ENCODE data around the gene NEURL4.
"Not testable (repeated sequence)": the region's sequence is repeated elsewhere in the genome, so short reads cannot be mapped to it uniquely, and the experiment has no call there.

The NEURL4 gene

DNA sequence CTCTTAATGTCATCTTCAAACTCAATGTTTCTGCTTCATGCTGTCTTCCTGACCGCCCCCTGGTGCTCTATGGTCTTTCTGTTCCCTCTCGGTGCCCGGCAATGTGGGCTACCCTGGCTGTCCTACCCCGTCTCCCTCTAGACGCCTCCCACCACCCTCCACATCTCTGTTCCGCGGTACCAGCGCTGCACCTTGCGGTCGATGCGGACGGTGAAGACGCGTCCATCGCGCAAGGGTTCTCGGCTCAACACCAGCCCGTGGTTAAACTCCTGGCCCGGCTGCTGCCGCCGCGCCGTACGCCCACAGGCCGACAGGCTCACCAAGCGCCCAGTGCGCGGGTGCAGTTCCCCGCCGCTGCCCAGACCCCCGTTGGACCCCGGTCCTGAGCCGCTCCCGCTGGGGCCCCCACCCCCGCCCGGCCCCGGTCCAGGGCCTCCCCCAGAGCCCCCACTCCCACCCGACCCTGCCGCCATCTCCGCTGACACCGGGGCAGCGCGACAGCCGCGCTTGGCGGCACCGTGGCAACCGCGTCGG lies at the start of gene NEURL4:
TSS of gene NEURL4 (minus strand) at position 496 of the 534 bp plus-strand sequence. CDS start at position 473, 23 bp downstream.
- DNase-seq (ENCODE audit: low read depth), result no peak

DNA sequence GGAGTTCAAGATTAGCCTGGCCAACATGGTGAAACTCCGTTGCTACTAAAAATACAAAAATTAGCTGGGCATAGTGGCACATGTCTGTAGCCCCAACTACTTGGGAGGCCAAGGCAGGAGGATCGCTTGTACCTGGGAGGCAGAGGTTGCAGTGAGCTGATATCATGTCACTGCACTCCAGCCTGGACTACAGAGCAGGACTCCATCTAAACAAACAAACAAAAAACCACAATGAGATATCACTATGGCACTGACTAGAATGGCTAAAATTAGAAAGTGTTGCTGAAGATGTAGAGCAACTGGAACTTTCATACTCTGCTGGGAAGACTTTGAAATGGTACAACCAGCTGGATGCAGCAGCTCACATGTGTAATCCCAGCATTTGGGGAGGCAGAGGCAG lies 45.2 kb upstream of the NEURL4 start:
- no peak for DNase-seq (ENCODE audit: low read depth)

DNA sequence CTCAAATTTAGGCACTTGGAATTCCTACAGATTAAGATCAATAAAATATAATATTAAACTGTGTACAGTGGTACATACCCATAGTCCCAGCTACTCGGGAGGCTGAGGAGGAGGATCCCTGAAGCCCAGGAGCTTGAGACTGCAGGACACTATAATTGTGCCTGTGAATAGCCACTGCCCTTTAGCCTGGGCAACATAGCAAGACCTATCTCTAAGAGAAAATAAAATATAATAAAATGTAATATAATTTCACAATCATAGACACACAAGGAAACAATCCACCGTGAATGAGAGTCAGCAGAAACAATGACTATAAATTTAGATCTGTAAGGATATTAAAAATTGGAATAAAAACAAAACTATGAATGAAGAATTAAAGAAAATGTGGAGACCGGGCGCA lies 41.7 kb upstream of the NEURL4 start:
- DNase-seq (ENCODE audit: low read depth), result no peak

DNA sequence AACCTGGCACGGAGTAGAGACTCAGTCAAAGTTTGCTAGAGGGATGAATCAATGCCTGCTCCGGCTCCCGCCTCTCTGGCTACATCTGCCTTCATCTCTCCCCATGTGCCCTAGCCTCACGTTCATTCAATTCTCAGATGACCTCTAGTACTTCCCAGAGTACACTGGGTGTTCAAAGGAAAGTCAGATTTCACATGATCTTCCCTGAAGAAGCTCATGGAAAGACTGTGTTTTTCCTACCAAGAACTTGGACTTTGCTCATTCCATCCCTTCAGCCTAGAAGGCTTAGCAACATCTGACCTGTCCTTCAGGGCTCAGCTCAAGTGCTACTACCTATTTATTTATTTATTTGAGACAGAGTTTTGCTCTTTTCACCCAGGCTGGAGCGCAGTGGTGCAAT lies 40.7 kb upstream of the NEURL4 start:
- no peak for DNase-seq (ENCODE audit: low read depth)

DNA sequence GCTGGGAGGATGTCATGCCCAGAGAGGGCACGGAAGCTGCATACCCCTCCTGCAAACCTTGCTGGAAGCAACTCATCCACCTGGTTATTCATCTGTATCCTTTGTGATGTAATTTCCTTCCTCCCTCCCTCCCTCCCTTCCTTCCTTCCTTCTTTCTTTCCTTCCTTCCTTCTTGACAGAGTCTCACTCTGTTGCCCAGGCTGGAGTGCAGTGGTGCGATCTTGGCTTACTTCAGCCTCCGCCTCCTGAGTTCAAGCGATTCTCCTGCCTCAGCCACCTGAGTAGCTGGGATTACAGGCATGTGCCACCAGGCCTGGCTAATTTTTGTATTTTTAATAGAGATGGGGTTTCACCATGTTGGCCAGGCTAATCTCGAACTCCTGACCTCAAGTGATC lies 39.5 kb upstream of the NEURL4 start:
- not testable (repeated sequence) for DNase-seq (ENCODE audit: low read depth)

DNA sequence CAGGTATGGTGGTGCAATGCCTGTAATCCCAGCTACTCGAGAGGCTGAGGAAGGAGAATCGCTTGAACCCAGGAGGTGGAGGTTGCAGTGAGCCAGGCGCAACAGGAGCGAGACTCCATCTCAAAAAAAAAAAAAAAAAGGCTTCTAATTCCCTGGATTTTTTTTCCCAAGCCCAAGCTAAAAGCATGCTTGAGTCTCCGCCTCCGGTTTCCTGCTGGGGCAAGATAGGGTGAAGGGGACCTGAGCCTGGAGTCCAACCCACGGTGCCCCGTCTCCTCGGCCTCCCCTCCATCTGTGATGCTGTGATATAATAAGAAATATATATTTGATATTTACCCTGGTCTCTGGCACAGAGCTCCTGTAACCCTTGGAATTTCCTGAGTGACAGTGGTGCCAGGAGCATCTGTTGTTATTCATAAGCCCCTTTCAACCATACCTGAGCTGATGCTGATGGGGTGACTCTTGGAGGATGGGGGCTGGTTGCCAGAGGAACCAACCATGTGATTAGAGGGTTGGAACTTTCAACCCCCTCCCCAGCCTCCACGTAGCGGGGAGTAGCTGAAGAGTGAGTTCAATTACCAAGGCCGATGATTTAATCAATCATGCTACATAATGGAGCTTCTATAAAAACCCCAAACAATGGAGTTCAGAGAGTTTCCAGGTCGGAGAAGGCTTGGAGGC lies 38.9 kb upstream of the NEURL4 start:
- no peak for DNase-seq (ENCODE audit: low read depth)

DNA sequence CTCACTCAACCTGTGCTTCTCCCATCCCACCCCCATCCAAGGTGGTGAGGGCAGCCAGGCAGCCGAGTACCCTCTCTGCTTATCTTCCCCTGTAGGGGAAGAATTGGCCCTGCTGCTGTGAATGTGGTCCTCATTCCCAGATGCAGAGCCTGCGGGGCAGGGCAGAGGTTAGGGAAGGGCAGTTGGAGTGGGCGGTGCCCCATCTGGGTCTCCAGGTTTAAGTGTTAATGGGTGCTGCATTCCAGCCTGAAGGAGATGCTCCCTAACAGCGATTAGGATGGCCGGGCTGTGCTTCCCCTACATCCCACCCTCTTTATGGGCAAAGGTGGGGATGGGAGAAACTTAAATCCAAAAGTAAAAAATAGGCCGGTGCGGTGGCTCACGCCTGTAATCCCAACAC lies 37.9 kb upstream of the NEURL4 start:
- no peak for DNase-seq (ENCODE audit: low read depth)

DNA sequence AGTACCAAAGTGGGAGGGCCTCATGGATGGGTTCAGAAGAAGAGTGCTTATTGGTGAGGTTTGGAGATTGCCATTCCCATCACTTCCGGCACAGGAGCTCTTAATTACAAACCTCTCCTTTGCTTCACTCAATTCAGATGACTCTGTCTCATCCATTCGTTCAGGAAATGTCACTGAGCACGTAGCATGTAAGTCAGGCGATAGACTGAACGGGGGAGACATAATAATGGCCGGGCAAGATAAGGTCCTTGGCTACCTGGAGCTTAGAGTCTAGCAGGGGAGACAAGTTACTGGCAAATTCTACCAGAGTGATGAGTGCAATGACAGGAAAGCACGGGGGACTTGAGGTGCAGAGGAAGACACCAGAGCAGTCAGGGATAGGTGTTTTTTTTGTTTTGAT lies 36.8 kb upstream of the NEURL4 start:
- not testable (repeated sequence) for DNase-seq (ENCODE audit: low read depth)

DNA sequence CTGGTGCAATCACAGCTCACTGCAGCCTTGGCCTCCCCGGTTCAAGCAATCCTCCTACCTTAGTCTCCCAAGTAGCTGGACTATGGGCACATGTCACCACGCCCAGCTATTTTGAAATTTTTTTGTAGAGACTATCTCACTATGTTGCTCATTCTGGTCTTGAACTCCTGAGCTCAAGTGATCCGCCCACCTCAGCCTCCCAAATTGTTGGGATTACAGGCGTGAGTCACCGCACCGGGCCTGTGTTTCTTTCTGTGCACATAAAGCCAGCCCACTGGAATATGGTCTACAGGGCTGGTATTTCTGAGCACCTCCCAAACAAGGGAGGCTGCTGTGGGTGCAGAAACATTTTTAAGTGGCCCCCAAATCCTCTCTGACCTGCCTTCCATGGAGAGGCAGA lies 34.2 kb upstream of the NEURL4 start:
- peak; percentile 48 for DNase-seq (ENCODE audit: low read depth)

DNA sequence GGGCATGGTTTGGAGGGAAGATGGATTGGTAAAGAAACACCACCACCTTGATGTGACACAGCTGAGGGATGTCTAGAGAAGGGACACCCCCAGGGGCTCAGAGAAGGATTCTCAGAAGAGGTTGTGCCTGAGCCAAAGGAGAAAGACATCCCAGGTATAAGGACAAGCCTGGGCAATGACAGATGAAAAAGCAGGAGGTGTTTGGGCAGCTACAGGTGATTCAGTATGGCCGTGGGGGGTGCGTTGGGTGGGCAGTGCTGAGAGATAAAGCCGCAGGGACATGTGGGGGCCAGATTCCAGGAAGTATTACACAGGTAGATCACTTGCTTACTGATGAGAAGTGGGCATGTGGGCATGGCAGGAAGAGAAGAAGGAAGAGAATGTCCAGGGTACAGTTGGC lies 32.8 kb upstream of the NEURL4 start:
- no peak for DNase-seq (ENCODE audit: low read depth)

DNA sequence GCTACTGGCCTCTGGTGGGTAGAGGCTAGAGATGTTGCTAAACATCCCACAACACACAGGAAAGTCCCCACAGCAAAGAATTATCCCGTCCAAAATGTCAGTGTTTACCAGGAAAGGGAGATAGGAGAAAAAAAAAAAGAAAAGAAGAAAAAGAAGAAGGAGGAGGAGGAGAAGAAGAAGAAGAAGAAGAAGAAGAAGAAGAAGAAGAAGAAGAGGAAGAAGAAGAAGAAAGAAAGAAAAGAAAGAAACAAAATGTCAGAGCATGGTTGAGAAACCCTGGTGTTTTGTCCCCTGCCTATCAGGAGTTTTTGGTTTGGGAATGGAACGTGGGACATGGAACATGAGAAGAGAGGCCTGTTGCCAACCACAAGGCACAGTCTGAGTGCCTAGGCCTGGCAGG lies 28.2 kb upstream of the NEURL4 start:
- no peak for DNase-seq (ENCODE audit: low read depth)

DNA sequence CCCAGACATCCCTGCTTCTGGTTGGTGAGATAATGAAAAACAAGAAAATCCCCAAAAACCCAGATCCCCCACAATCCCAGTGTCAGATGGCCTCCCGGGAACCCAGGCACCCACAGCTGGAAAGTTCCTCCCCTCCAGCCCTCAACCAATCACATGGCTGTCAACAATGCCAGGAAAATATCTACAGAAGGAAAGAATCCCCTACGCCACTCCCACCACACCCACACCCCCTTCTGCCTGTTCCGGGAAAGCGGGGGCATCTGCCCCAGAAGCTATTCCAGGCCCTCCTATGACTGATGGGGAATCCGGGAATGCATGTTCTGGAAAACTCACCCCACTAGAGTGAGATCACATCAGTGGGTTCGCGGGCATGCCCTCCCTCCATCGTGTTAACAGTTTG lies 27.6 kb upstream of the NEURL4 start:
- DNase-seq (ENCODE audit: low read depth), result peak; percentile 26

DNA sequence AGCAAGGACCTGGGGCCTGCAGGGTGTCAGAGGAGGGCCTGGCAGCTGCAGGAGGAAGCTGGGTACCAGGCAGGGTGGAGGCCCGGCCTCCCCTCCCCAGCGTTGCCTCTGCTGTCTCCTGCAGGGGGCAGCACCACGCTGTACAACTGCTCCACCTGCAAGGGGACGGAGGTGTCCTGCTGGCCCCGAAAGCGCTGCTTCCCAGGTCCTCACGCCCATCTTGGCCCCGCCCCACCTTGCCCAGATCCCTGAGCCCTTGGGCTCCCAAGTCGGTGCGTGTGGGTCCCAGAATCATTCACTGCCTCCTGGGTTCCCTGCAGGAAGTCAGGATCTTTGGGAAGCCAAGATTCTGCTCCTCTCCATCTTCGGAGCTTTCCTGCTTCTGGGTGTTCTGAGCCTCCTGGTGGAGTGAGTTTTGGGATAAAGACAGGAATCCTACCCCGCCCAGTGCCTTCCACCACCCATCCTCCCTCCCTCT lies 27.0 kb upstream of the NEURL4 start:
- peak; percentile 57 for DNase-seq (ENCODE audit: low read depth)

DNA sequence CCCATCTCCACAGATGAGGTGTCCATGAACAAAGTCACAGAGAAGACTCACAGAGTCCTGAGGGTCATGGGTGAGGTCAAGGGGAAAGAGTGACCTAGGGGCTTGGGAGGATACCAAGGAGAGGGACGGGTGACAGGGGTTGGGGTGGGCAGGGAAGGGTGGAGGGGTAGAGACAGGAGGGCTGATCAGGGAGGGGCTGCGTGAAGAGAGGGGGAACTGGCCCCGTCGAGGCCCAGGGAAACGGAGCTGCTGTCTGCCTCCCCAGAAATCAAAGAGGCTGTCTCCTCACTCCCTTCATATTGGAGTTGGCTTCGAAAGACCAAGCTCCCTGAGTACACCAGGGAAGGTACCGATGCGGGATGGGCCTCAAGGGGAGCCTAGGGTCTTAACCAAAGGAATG lies 26.4 kb upstream of the NEURL4 start:
- no peak for DNase-seq (ENCODE audit: low read depth)

DNA sequence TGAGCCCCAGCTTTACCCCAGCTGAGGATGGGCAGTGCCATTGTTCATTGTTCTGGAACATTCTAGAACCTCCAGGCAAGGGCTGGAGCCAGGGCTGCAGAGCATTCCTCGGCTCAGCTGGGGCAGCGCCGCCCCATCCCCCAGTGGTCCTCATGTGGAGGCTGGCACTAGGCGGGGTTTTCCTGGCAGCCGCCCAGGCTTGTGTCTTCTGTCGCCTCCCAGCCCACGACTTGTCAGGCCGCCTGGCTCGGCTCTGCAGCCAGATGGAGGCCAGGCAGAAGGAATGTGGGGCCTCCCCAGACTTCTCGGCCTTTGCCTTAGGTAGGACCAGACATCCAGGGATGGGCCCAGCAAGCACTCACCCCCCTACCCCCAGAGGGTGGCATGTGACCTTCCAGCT lies 25.9 kb upstream of the NEURL4 start, which contains the start of gene TMEM95:
TSS of gene TMEM95 (plus strand) at position 104 of the 400 bp plus-strand sequence. CDS start at position 153, 49 bp downstream.
- DNase-seq (ENCODE audit: low read depth), result no peak

DNA sequence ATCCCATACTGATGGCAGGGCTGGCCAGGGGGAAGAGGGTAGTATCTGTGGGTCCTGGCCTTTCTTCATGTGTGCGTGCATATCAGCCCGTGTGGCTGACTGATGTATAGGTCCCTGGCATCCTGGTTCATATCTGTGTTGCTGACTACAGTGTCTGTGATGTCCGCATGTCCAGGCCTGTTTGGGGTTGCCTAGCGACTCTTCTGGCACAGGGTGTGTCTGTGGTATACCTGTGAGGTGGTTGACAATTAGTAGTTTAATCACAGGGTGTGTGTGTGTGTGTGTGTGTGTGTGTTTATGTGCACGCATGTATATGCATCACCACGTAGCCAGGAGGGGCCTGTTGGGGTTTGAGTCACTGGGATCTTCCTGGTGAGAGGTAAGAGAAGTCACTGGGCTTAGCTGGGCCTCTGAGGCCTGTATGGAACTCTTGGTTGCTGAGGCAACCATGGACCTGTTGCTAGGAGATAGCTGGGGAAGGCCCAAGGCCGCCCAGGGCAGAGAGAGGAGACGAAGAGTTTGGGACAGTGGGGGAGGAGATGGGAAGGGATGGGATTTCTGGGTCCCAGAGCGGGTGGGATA lies 25.2 kb upstream of the NEURL4 start:
- peak; percentile 81 for DNase-seq (ENCODE audit: low read depth)

DNA sequence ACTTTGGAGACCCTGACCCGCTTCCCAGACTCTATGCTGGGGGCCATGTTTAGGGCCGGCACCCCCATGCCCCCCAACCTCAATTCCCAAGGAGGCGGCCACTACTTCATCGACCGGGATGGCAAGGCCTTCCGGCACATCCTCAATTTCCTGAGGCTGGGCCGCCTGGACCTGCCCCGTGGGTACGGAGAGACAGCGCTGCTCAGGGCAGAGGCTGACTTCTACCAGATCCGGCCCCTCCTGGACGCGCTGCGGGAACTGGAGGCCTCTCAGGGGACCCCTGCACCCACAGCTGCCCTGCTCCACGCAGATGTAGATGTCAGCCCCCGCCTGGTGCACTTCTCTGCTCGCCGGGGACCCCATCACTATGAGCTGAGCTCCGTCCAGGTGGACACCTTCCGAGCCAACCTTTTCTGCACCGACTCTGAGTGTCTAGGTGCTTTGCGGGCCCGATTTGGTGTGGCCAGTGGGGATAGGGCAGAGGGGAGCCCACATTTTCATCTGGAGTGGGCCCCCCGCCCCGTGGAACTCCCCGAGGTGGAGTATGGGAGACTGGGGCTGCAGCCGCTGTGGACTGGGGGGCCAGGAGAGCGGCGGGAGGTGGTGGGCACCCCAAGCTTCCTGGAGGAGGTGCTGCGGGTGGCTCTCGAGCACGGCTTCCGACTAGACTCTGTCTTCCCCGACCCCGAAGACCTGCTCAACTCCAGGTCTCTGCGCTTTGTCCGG lies 23.9 kb upstream of the NEURL4 start:
- no peak for DNase-seq (ENCODE audit: low read depth)

DNA sequence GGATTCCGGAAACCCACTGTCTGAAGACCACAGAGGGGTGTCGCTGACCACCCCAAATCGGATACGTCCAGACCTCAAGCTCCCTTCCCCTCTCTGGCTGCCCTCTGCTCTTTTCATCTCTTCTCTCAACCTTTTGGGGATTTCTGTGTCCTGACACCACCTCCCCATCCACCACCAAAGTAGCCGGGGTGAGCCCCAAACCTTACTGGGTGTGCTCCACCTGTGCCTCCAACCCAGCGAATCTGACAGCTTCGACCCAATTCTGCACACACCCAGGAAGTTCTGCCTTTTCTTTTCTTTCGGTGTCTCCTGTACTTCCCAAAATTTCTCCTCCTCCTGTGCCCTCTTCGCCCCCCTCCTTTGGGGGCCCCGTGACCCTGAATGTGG lies 23.4 kb upstream of the NEURL4 start:
- no peak for DNase-seq (ENCODE audit: low read depth)

DNA sequence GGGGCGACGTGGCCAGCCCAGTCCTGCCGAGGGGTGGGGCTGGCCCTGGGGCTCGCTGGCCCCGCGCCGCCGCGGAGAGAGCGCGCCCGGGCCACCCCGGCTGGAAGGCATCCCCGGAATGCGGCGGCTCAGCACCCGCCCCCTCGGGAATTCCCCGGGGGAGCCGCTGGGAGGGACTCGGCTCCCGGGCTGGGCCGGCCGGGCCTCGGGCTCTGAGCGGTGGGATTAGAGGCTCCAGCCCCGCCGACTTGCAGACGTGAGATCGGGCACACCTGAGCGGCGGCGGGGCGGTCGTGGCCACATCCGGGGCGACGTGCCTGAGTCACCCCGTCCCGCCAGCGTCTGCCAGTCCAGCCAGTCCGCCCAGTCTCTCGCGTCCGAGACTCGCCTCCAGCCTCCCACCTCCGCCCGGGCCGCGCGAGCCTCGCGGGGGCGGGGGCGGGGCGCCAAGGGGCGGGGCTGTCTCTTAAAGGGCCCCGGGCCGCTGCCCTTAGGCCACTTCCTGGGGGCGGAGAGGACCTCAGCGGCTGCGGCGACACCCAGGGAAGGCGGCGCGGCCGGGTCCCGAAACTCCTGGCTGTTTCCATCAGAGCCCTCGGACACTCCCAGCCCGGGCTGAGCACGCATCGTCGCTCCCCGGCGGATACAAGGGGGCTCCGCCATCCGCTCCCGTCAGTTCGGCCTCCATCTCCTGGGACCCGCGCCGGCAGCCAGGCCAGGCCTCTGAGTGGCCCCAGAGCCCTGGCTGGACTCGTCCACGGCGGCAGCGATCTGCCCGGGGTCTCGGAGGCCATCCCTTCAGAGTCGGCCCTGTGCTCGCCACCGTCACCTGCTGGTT lies 22.7 kb upstream of the NEURL4 start, which contains the start of gene KCTD11:
TSS of gene KCTD11 (plus strand) at position 498 of the 838 bp plus-strand sequence.
- DNase-seq (ENCODE audit: low read depth), result peak; percentile 79

DNA sequence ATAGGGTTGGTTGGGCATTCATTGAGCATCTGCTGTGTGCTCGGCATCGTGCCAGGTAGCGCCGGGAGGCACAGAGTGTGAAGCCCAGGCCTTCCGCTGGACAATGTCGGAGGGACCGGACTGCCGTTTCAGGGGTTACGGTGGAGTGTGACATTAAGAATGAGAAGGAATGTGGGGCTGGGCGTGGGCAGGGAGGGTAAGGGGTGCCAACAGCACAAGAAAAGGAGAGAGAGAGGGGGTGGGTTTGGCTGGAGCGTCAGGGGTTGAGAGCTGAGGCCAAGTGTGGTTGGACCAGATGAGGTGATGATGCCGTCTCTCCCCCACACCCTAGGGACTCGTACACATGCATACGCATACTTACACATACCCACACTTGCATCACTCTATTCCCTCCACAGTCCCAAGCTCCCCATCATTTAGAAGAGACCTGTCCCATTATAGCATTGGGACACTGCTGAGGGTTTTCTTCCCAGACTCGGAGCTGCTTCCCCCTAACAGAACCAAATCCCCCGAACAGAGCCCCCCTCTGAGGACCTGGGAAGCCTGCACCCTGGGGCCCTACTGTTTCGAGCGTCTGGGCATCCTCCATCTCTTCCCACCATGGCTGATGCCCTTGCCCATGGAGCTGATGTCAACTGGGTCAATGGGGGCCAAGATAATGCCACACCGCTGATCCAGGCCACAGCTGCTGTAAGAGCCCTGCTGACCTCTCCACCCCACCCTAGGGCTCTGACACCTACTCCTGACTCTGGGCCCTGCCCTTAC lies 19.5 kb upstream of the NEURL4 start:
- DNase-seq (ENCODE audit: low read depth), result peak; percentile 57
